Progenitor cell of endocrine pancreas (in vitro differentiated cells): ENCODE measurements around the gene KCNMA1. TPM values are rescaled to one million over a fixed set of nuclear protein-coding genes. Genes with fewer than 3 reads are reported as not detected.
A peak's percentile ranks its signal among the peaks of the same experiment; 100 is the strongest.

Experiments used
- DNase-seq: peaks from one replicate; pipeline ENCODE4 v3.0.0; 2021; ENCODE audit warnings: low spot score; ENCODE audit not compliant: unreplicated experiment
- H3K27ac Mint-ChIP-seq: 2 replicates; pipeline ENCODE4 v1.8.0; 2021; ENCODE audit warnings: mild to moderate bottlenecking, moderate library complexity, mixed read lengths
- H3K27me3 Mint-ChIP-seq: 2 replicates; pipeline ENCODE4 v1.8.0; 2021; ENCODE audit warnings: mixed read lengths
- H3K36me3 Mint-ChIP-seq: 2 replicates; pipeline ENCODE4 v1.8.0; 2022; ENCODE audit warnings: mixed read lengths; ENCODE audit not compliant: insufficient read depth
- H3K4me1 Mint-ChIP-seq: 2 replicates; pipeline ENCODE4 v1.8.0; 2021; ENCODE audit warnings: low read depth, mixed read lengths
- H3K4me3 Mint-ChIP-seq: 2 replicates; pipeline ENCODE4 v1.8.0; 2021; ENCODE audit warnings: low read depth, mild to moderate bottlenecking, moderate library complexity, mixed read lengths
- H3K9me3 Mint-ChIP-seq: 2 replicates; pipeline ENCODE4 v1.8.0; 2021; ENCODE audit warnings: low read depth, mixed read lengths
- CTCF ChIP-seq: fragments of 200-600 bp; sonication (generic); IDR thresholded peaks from one replicate; pipeline ENCODE4 v1.5.0; 2021; ENCODE audit warnings: antibody characterized with exemption, mild to moderate bottlenecking; ENCODE audit not compliant: unreplicated experiment
- total RNA-seq: library from RNA; stranded (reverse); gene quantifications from 2 replicates; pipeline ENCODE4 v1.2.1, GENCODE V29; 2021

The KCNMA1 gene
- total RNA-seq, 1 donor from 2014 or later: 5.8 TPM

- Mint-ChIP-seq H3K9me3 (no peaks in the 10 kb centered on the region), H3K4me3 (no peak overlapping the region), H3K27me3 (peaks cover 9% of the 10 kb centered on the region), H3K27ac (no peak overlapping the region), H3K4me1 (no peaks in the 10 kb centered on the region), H3K36me3 (no peaks in the 10 kb centered on the region)
- TF ChIP-seq CTCF: no peak
- DNase-seq: no peak
Observed at GRCh38 chr10:76903387-76903945, 734.1 kb downstream of the KCNMA1 start.

- H3K9me3 Mint-ChIP-seq: no peaks in the 10 kb centered on the region
- peaks cover 9% of the 10 kb centered on the region for H3K27me3 Mint-ChIP-seq
- H3K4me1 Mint-ChIP-seq: no peaks in the 10 kb centered on the region
- H3K4me3 Mint-ChIP-seq: no peak overlapping the region
- no peaks in the 10 kb centered on the region for H3K36me3 Mint-ChIP-seq
- no peak overlapping the region for H3K27ac Mint-ChIP-seq
- peak; percentile 70 for TF ChIP-seq CTCF
- DNase-seq: peak; percentile 43
Observed at GRCh38 chr10:76902949-76903348, 734.7 kb downstream of the KCNMA1 start.

- no peaks in the 10 kb centered on the region for H3K4me1 Mint-ChIP-seq
- no peak overlapping the region for H3K4me3 Mint-ChIP-seq
- DNase-seq: no peak
- H3K27me3 Mint-ChIP-seq: peaks cover 9% of the 10 kb centered on the region
- no peak overlapping the region for H3K27ac Mint-ChIP-seq
- no peak for TF ChIP-seq CTCF
- H3K9me3 Mint-ChIP-seq: no peaks in the 10 kb centered on the region
- no peaks in the 10 kb centered on the region for H3K36me3 Mint-ChIP-seq
Observed at GRCh38 chr10:76901701-76902100, 735.9 kb downstream of the KCNMA1 start.

- Mint-ChIP-seq H3K9me3 (peaks cover 14% of the 10 kb centered on the region), H3K27ac (no peak overlapping the region), H3K27me3 (peaks cover 5% of the 10 kb centered on the region), H3K4me3 (no peak overlapping the region), H3K4me1 (no peaks in the 10 kb centered on the region), H3K36me3 (peaks cover 10% of the 10 kb centered on the region)
- no peak for TF ChIP-seq CTCF
- no peak for DNase-seq
Observed at GRCh38 chr10:76899490-76899889, 738.1 kb downstream of the KCNMA1 start.

GRCh38 chr10:76892766-76893479 is 744.7 kb downstream of the KCNMA1 start:
- no peak overlapping the region for H3K27ac Mint-ChIP-seq
- H3K9me3 Mint-ChIP-seq: peaks cover 16% of the 10 kb centered on the region
- H3K4me1 Mint-ChIP-seq: no peaks in the 10 kb centered on the region
- TF ChIP-seq CTCF: no peak
- H3K27me3 Mint-ChIP-seq: no peaks in the 10 kb centered on the region
- no peak for DNase-seq
- no peak overlapping the region for H3K4me3 Mint-ChIP-seq
- H3K36me3 Mint-ChIP-seq: peaks cover 10% of the 10 kb centered on the region
